Kidney tubule cell (primary cell): ENCODE results near the gene LPIN3.
A peak's percentile ranks its signal among the peaks of the same experiment; 100 is the strongest.

Experiments
- DNase-seq: peaks from one replicate; pipeline ENCODE4 v3.0.0-alpha.2; 2018; ENCODE audit warnings: low spot score

LPIN3 gene

GRCh38 chr20:41350408-41350962 is 9.9 kb downstream of the LPIN3 start:
- no peak for DNase-seq

- DNase-seq = no peak
Measured at GRCh38 chr20:41352106-41352505, 11.5 kb downstream of the LPIN3 start.

GRCh38 chr20:41352666-41353065 is 12.0 kb downstream of the LPIN3 start:
- DNase-seq = no peak

GRCh38 chr20:41353530-41353929 is 12.9 kb downstream of the LPIN3 start:
- DNase-seq = no peak

GRCh38 chr20:41355192-41355591 is 14.6 kb downstream of the LPIN3 start:
- DNase-seq = no peak

GRCh38 chr20:41355598-41356203 is 15.1 kb downstream of the LPIN3 start:
- no peak for DNase-seq

- no peak for DNase-seq
Measured at GRCh38 chr20:41356951-41357350, 16.3 kb downstream of the LPIN3 start.

- DNase-seq = no peak
Measured at GRCh38 chr20:41357424-41358163, 17.0 kb downstream of the LPIN3 start.

- no peak for DNase-seq
Measured at GRCh38 chr20:41358230-41358629, 17.6 kb downstream of the LPIN3 start.

GRCh38 chr20:41358717-41359116 is 18.1 kb downstream of the LPIN3 start:
- no peak for DNase-seq

- no peak for DNase-seq
Measured at GRCh38 chr20:41359541-41360011, 19.0 kb downstream of the LPIN3 start.

GRCh38 chr20:41360831-41361756 is 20.5 kb downstream of the LPIN3 start:
- no peak for DNase-seq

GRCh38 chr20:41361757-41362747 is 21.4 kb downstream of the LPIN3 start:
- peak; percentile 33 for DNase-seq

GRCh38 chr20:41362748-41363140 is 22.1 kb downstream of the LPIN3 start:
- no peak for DNase-seq

GRCh38 chr20:41363601-41364000 is 23.0 kb downstream of the LPIN3 start:
- no peak for DNase-seq

- DNase-seq = no peak
Measured at GRCh38 chr20:41364236-41364855, 23.7 kb downstream of the LPIN3 start.

- no peak for DNase-seq
Measured at GRCh38 chr20:41364967-41365765, 24.5 kb downstream of the LPIN3 start.

- no peak for DNase-seq
Measured at GRCh38 chr20:41365777-41366545, 25.3 kb downstream of the LPIN3 start.
